ENCODE results near the gene MPST. TPM values are rescaled to one million over a fixed set of nuclear protein-coding genes. Genes with fewer than 3 reads are reported as not detected.

Gene MPST
- total and polyA plus RNA-seq, 12 donors: 7.9 to 332 (median 143) TPM

DNA sequence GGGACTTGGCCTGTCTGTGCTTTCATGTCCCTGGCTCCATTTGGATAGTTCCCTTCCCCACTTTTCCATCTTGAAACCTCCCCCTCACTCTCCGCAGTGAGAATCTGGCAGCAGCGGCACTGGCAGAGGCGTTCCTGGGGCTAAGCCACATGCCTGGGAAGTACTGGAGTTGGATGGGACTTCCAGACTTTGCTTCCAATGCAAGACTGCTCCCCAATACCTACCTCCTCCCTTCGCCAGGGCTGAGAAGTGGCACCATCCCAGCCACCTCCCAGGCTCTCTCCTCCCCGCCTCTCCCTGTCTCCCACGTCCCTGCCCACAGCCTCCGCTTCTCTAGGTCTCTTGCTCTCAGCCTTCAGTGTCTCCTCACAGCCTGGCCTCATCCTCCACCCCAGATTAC, 16.9 kb upstream of the MPST start:
- intact Hi-C loops (cut with DNase I): no loop called here
- no peaks in the 10 kb centered on the region for H3K9me3 ChIP-seq (replicated peaks in 1 of 3)
- no peaks in the 10 kb centered on the region for H3K27me3 ChIP-seq
- no peak for DNase-seq
- H3K27ac ChIP-seq: no peak overlapping the region
- no peaks in the 10 kb centered on the region for H3K36me3 ChIP-seq (replicated peaks in 1 of 2)
- 85 to 94% (median 93%) methylated on average over 6 to 7 of the region's 7 CpGs for WGBS, 4 donors
- no peak overlapping the region for H3K4me3 ChIP-seq
- TF ChIP-seq POLR2A (IDR thresholded peaks at IDR 0.05): no peak
- TF ChIP-seq, protein P1, sequence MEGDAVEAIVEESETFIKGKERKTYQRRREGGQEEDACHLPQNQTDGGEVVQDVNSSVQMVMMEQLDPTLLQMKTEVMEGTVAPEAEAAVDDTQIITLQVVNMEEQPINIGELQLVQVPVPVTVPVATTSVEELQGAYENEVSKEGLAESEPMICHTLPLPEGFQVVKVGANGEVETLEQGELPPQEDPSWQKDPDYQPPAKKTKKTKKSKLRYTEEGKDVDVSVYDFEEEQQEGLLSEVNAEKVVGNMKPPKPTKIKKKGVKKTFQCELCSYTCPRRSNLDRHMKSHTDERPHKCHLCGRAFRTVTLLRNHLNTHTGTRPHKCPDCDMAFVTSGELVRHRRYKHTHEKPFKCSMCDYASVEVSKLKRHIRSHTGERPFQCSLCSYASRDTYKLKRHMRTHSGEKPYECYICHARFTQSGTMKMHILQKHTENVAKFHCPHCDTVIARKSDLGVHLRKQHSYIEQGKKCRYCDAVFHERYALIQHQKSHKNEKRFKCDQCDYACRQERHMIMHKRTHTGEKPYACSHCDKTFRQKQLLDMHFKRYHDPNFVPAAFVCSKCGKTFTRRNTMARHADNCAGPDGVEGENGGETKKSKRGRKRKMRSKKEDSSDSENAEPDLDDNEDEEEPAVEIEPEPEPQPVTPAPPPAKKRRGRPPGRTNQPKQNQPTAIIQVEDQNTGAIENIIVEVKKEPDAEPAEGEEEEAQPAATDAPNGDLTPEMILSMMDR (IDR thresholded peaks at IDR 0.05): no peak
- H3K4me1 ChIP-seq (replicated peaks in 1 of 2): peaks cover 5 to 7% of the 10 kb centered on the region in 2 donors

DNA sequence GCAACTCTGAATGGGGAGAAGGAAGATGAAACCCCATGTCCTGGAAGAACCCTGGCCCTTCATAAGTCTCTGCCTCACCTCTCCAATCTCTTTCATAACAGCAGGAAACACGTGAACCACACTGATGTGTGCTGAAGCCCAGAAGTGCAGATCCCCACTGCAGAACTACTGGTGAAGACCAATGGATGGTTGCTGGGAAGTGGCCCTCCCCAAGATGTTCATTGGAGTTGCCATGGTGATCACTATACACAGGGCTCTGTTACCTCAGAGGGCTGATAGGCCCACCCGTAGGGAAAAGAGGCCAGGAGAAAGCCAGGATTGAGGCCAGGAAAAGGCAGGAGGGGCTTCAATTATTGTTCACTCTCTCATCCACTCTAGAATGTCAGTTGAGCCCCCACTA, 11.9 kb upstream of the MPST start:
- Histone ChIP-seq H3K36me3 (replicated peaks in 1 of 2) (no peaks in the 10 kb centered on the region), H3K27me3 (no peaks in the 10 kb centered on the region), H3K4me1 (replicated peaks in 1 of 2) (peaks cover 9 to 10% of the 10 kb centered on the region in 2 donors), H3K9me3 (replicated peaks in 1 of 3) (no peaks in the 10 kb centered on the region), H3K27ac (no peak overlapping the region), H3K4me3 (no peak overlapping the region)
- no peak for DNase-seq
- intact Hi-C loops (cut with DNase I): no loop called here
- WGBS, 4 donors: 23 to 67% (median 49%) methylated on average over 1 to 2 of the region's 2 CpGs
- TF ChIP-seq, protein P1 (IDR thresholded peaks at IDR 0.05): no peak
- no peak for TF ChIP-seq POLR2A (IDR thresholded peaks at IDR 0.05)

DNA sequence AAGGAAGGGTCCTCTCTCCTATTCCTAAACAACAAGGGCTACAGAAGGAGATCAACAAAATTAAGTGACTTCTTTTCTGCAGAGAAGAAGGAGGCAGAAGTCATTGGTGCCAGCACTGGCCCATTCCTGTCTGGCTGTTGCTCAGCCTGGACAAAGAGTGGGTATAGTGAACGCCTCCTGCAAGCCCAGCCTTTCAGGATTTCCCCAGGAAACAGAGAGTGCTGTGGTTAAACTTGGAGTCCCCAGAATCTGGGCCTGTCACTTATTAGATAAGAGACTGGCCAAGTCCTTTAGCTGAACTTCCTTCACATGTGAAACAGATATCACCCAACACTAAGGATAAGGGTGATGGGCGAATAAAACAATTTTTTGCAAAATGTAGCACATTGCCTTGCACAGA, 11.2 kb upstream of the MPST start:
- Histone ChIP-seq H3K27ac (no peak overlapping the region), H3K4me1 (replicated peaks in 1 of 2) (peaks cover 9 to 10% of the 10 kb centered on the region in 2 donors), H3K9me3 (replicated peaks in 1 of 3) (no peaks in the 10 kb centered on the region), H3K36me3 (replicated peaks in 1 of 2) (no peaks in the 10 kb centered on the region), H3K4me3 (no peak overlapping the region), H3K27me3 (no peaks in the 10 kb centered on the region)
- intact Hi-C loops (cut with DNase I): no loop called here
- 62 to 86% (median 72%) methylated on average over 2 of the region's 2 CpGs for WGBS, 4 donors
- DNase-seq: no peak
- TF ChIP-seq, protein P1 (IDR thresholded peaks at IDR 0.05): no peak
- TF ChIP-seq POLR2A (IDR thresholded peaks at IDR 0.05): no peak

DNA sequence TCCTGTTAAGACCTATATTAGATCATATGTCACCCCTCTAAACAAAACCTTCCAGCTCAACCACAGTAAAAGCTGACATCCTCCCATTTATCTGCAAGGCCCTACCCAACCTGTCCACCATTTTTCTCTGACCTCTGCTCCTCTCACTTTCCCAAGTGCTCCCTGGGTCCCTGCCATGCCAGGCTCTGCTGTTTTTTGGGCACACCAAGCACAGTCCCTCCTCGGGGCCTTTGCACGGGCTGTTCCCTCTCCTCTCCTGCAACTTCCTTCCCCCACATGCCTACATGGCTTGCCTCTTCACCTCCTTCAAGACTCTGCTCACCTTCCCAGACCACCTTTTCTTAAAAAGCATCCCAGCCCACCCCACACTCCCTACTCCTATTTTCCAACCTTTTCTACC, 10.1 kb upstream of the MPST start:
- Histone ChIP-seq H3K4me3 (no peak overlapping the region), H3K4me1 (replicated peaks in 1 of 2) (peaks cover 10% of the 10 kb centered on the region in 2 donors), H3K36me3 (replicated peaks in 1 of 2) (no peaks in the 10 kb centered on the region), H3K9me3 (replicated peaks in 1 of 3) (no peaks in the 10 kb centered on the region), H3K27me3 (no peaks in the 10 kb centered on the region), H3K27ac (no peak overlapping the region)
- peak in 1 of 7 donors; percentile 11 for DNase-seq
- WGBS, 4 donors: 79 to 89% (median 81%) methylated on average over 2 of the region's 2 CpGs
- TF ChIP-seq, protein P1 (IDR thresholded peaks at IDR 0.05): no peak
- TF ChIP-seq POLR2A (IDR thresholded peaks at IDR 0.05): no peak
- intact Hi-C loops (cut with DNase I): no loop called here

All from adrenal gland (tissue), 12 donors.